CD4-positive, alpha-beta T cell (primary cell): ENCODE results near the gene TMEM237. TPM values are rescaled to one million over a fixed set of nuclear protein-coding genes. Genes with fewer than 3 reads are reported as not detected.
"Not testable (repeated sequence)": the region's sequence is repeated elsewhere in the genome, so short reads cannot be mapped to it uniquely, and the experiment has no call there.

ENCODE experiments used
- ATAC-seq: fragments of 200-7000 bp; cut with Tn5 transposase; one replicate; pipeline ENCODE4 v1.10.0; 2022; ENCODE audit warnings: mild to moderate bottlenecking; ENCODE audit not compliant: poor library complexity
- CTCF ChIA-PET: fragments of 350-600 bp; sonication (Branson Sonifier 250); formaldehyde crosslinking; loops from one replicate; lab custom pipeline; 2021; ENCODE audit warnings: antibody characterized with exemption, inconsistent platforms; lab: Charles Lee
- POLR2A ChIA-PET: fragments of 350-600 bp; sonication (Branson Sonifier 250); formaldehyde crosslinking; loops from one replicate; lab custom pipeline; 2021; ENCODE audit warnings: antibody characterized with exemption, inconsistent platforms; lab: Charles Lee
- DNase-seq, 14 experiments: peaks; one replicate each; pipeline ENCODE4 v3.0.0-alpha.2; 2013 to 2020; ENCODE audit warnings: mixed read lengths in 2 of 14
- H3K27ac ChIP-seq, 2 donors: one replicate each; pipeline versions ENCODE4 v1.5.1 to v1.7.0; 2013; ENCODE audit warnings: low read length in 2 of 2, low read depth in 1 of 2, mild to moderate bottlenecking in 1 of 2
- H3K27me3 ChIP-seq, 2 experiments: 1 replicate in 1 of 2; 2 replicates in 1 of 2; pipeline versions ENCODE4 v1.6.1 to v1.7.0; 2013; ENCODE audit warnings: low read length in 2 of 2, control low read depth in 1 of 2, mild to moderate bottlenecking in 1 of 2, moderate library complexity in 1 of 2; ENCODE audit not compliant: insufficient read depth in 2 of 2, control insufficient read depth in 1 of 2
- H3K36me3 ChIP-seq: one replicate; pipeline ENCODE4 v1.6.1; 2013; ENCODE audit warnings: low read length, control low read depth; ENCODE audit not compliant: insufficient read depth
- H3K4me1 ChIP-seq: one replicate; pipeline ENCODE4 v1.6.1; 2013; ENCODE audit warnings: low read length, control low read depth; ENCODE audit not compliant: insufficient read depth
- H3K4me3 ChIP-seq: one replicate; pipeline ENCODE4 v1.5.1; 2013; ENCODE audit warnings: mild to moderate bottlenecking, low read length, moderate library complexity
- H3K9me3 ChIP-seq, 2 experiments: 1 replicate in 1 of 2; 2 replicates in 1 of 2; pipeline versions ENCODE4 v1.6.1 to v1.7.0; 2013; ENCODE audit warnings: low read length in 2 of 2, mild to moderate bottlenecking in 2 of 2, control low read depth in 1 of 2, moderate library complexity in 1 of 2; ENCODE audit not compliant: control insufficient read depth in 1 of 2, insufficient read depth in 1 of 2
- H3K27ac Mint-ChIP-seq: one replicate; pipeline ENCODE4 v1.8.0; 2020; ENCODE audit warnings: mixed read lengths
- H3K27me3 Mint-ChIP-seq: one replicate; pipeline ENCODE4 v1.8.0; 2021; ENCODE audit warnings: mixed read lengths
- H3K36me3 Mint-ChIP-seq: one replicate; pipeline ENCODE4 v1.8.0; 2021; ENCODE audit warnings: low read depth, mixed read lengths
- H3K4me1 Mint-ChIP-seq: one replicate; pipeline ENCODE4 v1.8.0; 2021; ENCODE audit warnings: low read depth, mixed read lengths
- H3K4me3 Mint-ChIP-seq: one replicate; pipeline ENCODE4 v1.8.0; 2020; ENCODE audit warnings: mild to moderate bottlenecking, mixed read lengths
- H3K9me3 Mint-ChIP-seq: one replicate; pipeline ENCODE4 v1.8.0; 2020; ENCODE audit warnings: mixed read lengths
- CTCF ChIP-seq: fragments of 200-600 bp; IDR thresholded peaks from one replicate; pipeline ENCODE4 v1.8.0; 2022; ENCODE audit warnings: antibody characterized with exemption, mild to moderate bottlenecking
- intact Hi-C, 2 experiments: fragments of 100-400 bp; cut with DNase I in 1 of 2; cut with micrococcal nuclease in 1 of 2; formaldehyde crosslinking; loops; one replicate each; pipeline versions ENCODE4 v1.15.1 to v1.9.0; 2023 to 2025; cut with DNase I, micrococcal nuclease
- total RNA-seq, 174 experiments: library from RNA in 2 of 174; stranded (reverse) in 2 of 174; gene quantifications; one replicate each; pipeline ENCODE4 v1.2.3 and lab custom pipeline; 2021 to 2026

TMEM237 gene
- total RNA-seq, 2 experiments from 2014 or later, result 4.0 to 4.6 TPM

- Histone ChIP-seq H3K27ac (no peak overlapping the region), H3K36me3 (no peaks in the 10 kb centered on the region), H3K9me3 (no peaks in the 10 kb centered on the region), H3K4me3 (no peak overlapping the region), H3K4me1 (no peaks in the 10 kb centered on the region), H3K27me3 (no peaks in the 10 kb centered on the region)
- POLR2A ChIA-PET, result no interaction called here
- Mint-ChIP-seq H3K27ac (no peak overlapping the region), H3K27me3 (no peaks in the 10 kb centered on the region), H3K4me3 (no peak overlapping the region), H3K4me1 (no peaks in the 10 kb centered on the region), H3K9me3 (no peaks in the 10 kb centered on the region), H3K36me3 (no peaks in the 10 kb centered on the region)
- intact Hi-C loops, result no loop called here
- DNase-seq, result no peak
- TF ChIP-seq CTCF, result no peak
- no peak for ATAC-seq
- CTCF ChIA-PET, result no interaction called here
Measured at GRCh38 chr2:201674298-201674697, 31.0 kb upstream of the TMEM237 start.

- Mint-ChIP-seq H3K27ac (no peak overlapping the region), H3K9me3 (no peaks in the 10 kb centered on the region), H3K4me3 (no peak overlapping the region), H3K4me1 (no peaks in the 10 kb centered on the region), H3K27me3 (no peaks in the 10 kb centered on the region), H3K36me3 (no peaks in the 10 kb centered on the region)
- DNase-seq (no peak), ATAC-seq (no peak)
- ChIA-PET POLR2A (interaction anchor here (0.6 kb wide), 1 partner anchor 1233 kb away, joined by 3 read pairs; no protein-coding TSS in a partner anchor), CTCF (no interaction called here)
- intact Hi-C loops, result no loop called here
- Histone ChIP-seq H3K9me3 (no peaks in the 10 kb centered on the region), H3K27me3 (no peaks in the 10 kb centered on the region), H3K4me1 (no peaks in the 10 kb centered on the region), H3K4me3 (no peak overlapping the region), H3K36me3 (no peaks in the 10 kb centered on the region), H3K27ac (no peak overlapping the region)
- TF ChIP-seq CTCF, result no peak
Measured at GRCh38 chr2:201673546-201673945, 30.2 kb upstream of the TMEM237 start.

GRCh38 chr2:201671205-201671604, 27.9 kb upstream of the TMEM237 start:
- H3K9me3 ChIP-seq, H3K27ac ChIP-seq, H3K9me3 Mint-ChIP-seq, H3K4me3 Mint-ChIP-seq, CTCF ChIA-PET, H3K4me1 ChIP-seq, H3K27me3 ChIP-seq, intact Hi-C loops, H3K27me3 Mint-ChIP-seq, H3K4me3 ChIP-seq, POLR2A ChIA-PET, H3K36me3 ChIP-seq, H3K4me1 Mint-ChIP-seq, H3K36me3 Mint-ChIP-seq, DNase-seq, H3K27ac Mint-ChIP-seq, ATAC-seq: not testable (repeated sequence)

- no peak for DNase-seq
- ATAC-seq, result no peak
- no peaks in the 10 kb centered on the region for H3K27me3 ChIP-seq
- Mint-ChIP-seq H3K36me3 (no peaks in the 10 kb centered on the region), H3K9me3 (no peaks in the 10 kb centered on the region), H3K4me1 (no peaks in the 10 kb centered on the region), H3K4me3 (no peak overlapping the region), H3K27ac (no peak overlapping the region), H3K27me3 (no peaks in the 10 kb centered on the region)
- TF ChIP-seq CTCF, result no peak
- H3K4me3 ChIP-seq, result no peak overlapping the region
- intact Hi-C loops, result no loop called here
- H3K9me3 ChIP-seq, result no peaks in the 10 kb centered on the region
- H3K4me1 ChIP-seq, result no peaks in the 10 kb centered on the region
- CTCF ChIA-PET, result no interaction called here
- H3K27ac ChIP-seq, result no peak overlapping the region
- POLR2A ChIA-PET, result no interaction called here
- H3K36me3 ChIP-seq, result no peaks in the 10 kb centered on the region
Measured at GRCh38 chr2:201669865-201670264, 26.6 kb upstream of the TMEM237 start.
